NB4 (cell line): ENCODE measurements around the gene GAL3ST2.

Source experiments
- DNase-seq: peaks from one replicate; pipeline ENCODE4 v3.0.0; 2010; ENCODE audit warnings: low read depth
- H3K4me3 ChIP-seq: one replicate; pipeline ENCODE4 v1.5.1; 2011; ENCODE audit warnings: mild to moderate bottlenecking, low read depth, low read length, moderate library complexity
- CTCF ChIP-seq: IDR thresholded peaks from one replicate; pipeline ENCODE4 v1.5.1; 2012; ENCODE audit warnings: low read depth, low read length
- MAX ChIP-seq: IDR thresholded peaks from 2 replicates; pipeline ENCODE4 v1.6.1; 2011; ENCODE audit warnings: low read depth, low read length
- MYC ChIP-seq: IDR thresholded peaks from 2 replicates; pipeline ENCODE4 v1.6.1; 2011; ENCODE audit warnings: low read depth, low read length
- POLR2A ChIP-seq: IDR thresholded peaks from 2 replicates; pipeline ENCODE4 v1.6.1; 2011; ENCODE audit warnings: mild to moderate bottlenecking; ENCODE audit not compliant: insufficient read length; ENCODE audit errors: extremely low read depth

The GAL3ST2 gene

DNA sequence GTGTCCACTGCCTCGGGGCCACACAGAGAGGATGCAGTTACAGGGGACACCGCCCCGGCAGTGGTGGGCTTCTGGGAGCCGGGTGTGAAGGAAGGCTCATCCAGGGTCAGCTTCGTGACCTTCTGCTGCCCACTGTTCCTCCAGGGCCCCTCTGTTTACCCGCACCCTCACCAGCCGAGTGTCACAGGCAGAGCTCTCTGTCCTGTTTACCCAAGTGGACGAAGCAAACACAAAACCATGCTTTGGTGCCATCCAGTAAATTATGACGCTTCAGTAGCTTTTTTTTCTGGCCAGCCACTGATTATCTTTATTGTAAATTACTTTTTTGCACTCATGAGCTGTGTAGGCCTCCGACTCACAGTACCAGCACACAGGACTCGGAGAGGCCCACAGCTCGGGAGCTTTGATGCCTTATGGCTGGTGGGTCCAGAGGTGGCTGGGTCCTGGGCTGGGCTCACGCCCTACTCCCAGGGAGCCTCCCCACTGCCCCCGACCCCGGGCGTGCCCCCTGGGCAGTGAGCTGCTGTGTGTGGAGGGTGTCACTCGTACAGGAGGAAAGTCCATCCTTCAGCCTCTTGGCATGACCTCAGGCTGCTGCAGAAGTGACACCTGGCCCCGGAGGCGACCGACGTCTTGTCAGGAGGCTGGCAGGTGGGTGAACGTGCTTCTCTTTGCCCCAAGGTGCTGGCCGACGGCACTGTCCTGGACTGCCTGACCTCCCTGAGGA, 32.4 kb upstream of the GAL3ST2 start:
- no peak overlapping the region for H3K4me3 ChIP-seq
- TF ChIP-seq POLR2A (no peak), MAX (no peak), CTCF (no peak), MYC (no peak)

GRCh38 chr2:241745276-241745675, 31.3 kb upstream of the GAL3ST2 start:
- TF ChIP-seq POLR2A (no peak), MYC (no peak), MAX (no peak), CTCF (no peak)
- no peak for DNase-seq

More for the DNA sequence above, 32.4 kb upstream of the GAL3ST2 start:
- DNase-seq = no peak

DNA sequence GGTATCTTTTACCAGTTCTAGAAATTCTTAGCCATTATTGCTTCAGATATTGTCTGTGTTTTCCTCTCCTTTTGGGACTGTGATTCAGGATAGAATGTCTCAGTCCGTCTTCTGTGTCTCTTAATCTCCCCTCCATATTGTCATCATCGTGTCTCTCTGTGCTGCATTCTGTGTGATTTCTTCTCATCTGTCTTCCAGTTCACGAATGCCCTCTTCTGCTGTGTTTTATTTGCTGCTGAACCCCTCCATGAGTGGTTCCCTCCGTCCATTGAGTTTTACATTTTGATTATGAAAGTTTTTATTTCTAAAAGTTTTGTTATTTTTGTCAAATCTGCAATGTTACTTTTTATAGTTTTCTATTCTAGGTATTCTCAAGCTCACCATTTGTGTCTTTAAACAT, 30.5 kb upstream of the GAL3ST2 start:
- no peak overlapping the region for H3K4me3 ChIP-seq
- TF ChIP-seq POLR2A = no peak
- no peak for TF ChIP-seq CTCF
- TF ChIP-seq MAX = no peak
- TF ChIP-seq MYC = no peak
- DNase-seq = no peak

More at GRCh38 chr2:241745276-241745675, 31.3 kb upstream of the GAL3ST2 start:
- no peak overlapping the region for H3K4me3 ChIP-seq

- TF ChIP-seq MYC = no peak
- no peak for TF ChIP-seq MAX
- TF ChIP-seq POLR2A = no peak
- no peak for TF ChIP-seq CTCF
- DNase-seq = no peak
- no peak overlapping the region for H3K4me3 ChIP-seq
Measured at GRCh38 chr2:241748468-241749256, 28.0 kb upstream of the GAL3ST2 start.

DNA sequence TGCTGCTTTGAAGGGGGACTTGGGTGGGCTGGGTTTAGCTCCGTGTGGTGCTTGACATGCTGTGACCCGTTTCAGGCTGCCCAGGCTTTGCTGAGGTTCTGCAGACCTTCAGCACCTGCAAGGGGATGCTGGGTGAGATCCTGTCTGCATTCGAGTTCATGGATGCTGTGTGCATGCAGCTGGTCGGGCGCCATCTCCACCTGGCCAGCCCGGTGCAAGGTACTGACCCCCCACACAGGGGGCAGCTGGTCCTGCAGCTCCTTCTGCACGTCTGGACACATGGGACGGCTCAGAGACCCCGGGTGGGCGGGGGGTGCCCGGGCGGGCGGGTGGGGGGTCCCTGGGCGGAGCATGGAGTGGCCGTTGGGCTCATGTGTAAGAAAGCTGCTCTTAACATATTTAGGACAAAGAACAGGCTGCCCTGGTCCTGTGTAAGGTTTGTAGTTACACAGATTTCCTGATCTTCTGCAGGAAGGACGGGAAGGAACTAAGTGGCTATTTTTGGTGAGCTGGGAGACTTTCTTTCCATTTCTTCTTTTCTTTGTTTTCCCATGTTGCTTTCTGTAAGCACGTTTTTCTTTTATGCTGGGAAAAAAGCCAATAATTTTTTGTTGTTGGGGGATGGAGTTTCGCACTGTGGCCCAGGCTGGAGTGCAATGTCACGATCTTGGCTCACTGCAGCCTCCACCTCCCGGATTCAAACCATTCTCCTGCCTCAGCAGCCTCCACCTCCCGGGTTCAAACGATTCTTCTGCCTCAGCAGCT, 26.4 kb upstream of the GAL3ST2 start:
- H3K4me3 ChIP-seq = no peak overlapping the region
- no peak for DNase-seq
- TF ChIP-seq MYC = no peak
- no peak for TF ChIP-seq CTCF
- TF ChIP-seq POLR2A = no peak
- TF ChIP-seq MAX = no peak
